Vagina (tissue), 2 donors: ENCODE results near the gene MED12L.

Experiments
- POLR2AphosphoS5 ChIP-seq, 2 donors: sonication (generic); formaldehyde crosslinking; IDR thresholded peaks; one replicate each; pipeline ENCODE4 v1.9.0; 2017; ENCODE audit warnings: antibody characterized with exemption in 2 of 2, mild to moderate bottlenecking in 2 of 2, low read depth in 1 of 2; ENCODE audit not compliant: insufficient read depth in 1 of 2
- TF ChIP-seq, protein P1 (sequence below), 3 experiments: fragments of 450-650 bp in 2 of 3; fragments of 200-600 bp in 1 of 3; sonication (generic) in 1 of 3; IDR thresholded peaks; one replicate each; pipeline ENCODE4 v1.5.1; 2017 to 2019; ENCODE audit warnings: antibody characterized with exemption in 3 of 3, mild to moderate bottlenecking in 2 of 3, moderate library complexity in 2 of 3

GRCh38 chr3:151047636-151048035 lies 37.8 kb upstream of the MED12L start:
- TF ChIP-seq POLR2AphosphoS5 (IDR thresholded peaks at IDR 0.05; ENCODE audit: insufficient read depth in 1 of 2, low read depth in 1 of 2): no peak
- TF ChIP-seq, protein P1, sequence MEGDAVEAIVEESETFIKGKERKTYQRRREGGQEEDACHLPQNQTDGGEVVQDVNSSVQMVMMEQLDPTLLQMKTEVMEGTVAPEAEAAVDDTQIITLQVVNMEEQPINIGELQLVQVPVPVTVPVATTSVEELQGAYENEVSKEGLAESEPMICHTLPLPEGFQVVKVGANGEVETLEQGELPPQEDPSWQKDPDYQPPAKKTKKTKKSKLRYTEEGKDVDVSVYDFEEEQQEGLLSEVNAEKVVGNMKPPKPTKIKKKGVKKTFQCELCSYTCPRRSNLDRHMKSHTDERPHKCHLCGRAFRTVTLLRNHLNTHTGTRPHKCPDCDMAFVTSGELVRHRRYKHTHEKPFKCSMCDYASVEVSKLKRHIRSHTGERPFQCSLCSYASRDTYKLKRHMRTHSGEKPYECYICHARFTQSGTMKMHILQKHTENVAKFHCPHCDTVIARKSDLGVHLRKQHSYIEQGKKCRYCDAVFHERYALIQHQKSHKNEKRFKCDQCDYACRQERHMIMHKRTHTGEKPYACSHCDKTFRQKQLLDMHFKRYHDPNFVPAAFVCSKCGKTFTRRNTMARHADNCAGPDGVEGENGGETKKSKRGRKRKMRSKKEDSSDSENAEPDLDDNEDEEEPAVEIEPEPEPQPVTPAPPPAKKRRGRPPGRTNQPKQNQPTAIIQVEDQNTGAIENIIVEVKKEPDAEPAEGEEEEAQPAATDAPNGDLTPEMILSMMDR (IDR thresholded peaks at IDR 0.05): no peak
